Skeletal muscle cell (primary cell): ENCODE data around the gene RBX1.
"Not testable (repeated sequence)": the region's sequence is repeated elsewhere in the genome, so short reads cannot be mapped to it uniquely, and the experiment has no call there.

Experiments
- DNase-seq: peaks from one replicate; pipeline ENCODE4 v3.0.0-alpha.2; 2010; ENCODE audit warnings: low read depth
- H3K4me3 ChIP-seq: 2 replicates; pipeline ENCODE4 v1.5.1; 2011; ENCODE audit warnings: low read depth, mild to moderate bottlenecking, control low read depth, low read length, moderate library complexity

Gene RBX1

GRCh38 chr22:40950962-40951794 is at the start of gene RBX1:
Gene RBX1 (plus strand): TSS chr22:40951378. CDS start chr22:40951399, 21 bp downstream.
- peak; percentile 95 for DNase-seq
- peak within 1 kb of the TSS; percentile 87 for H3K4me3 ChIP-seq

GRCh38 chr22:40904101-40904500 is 47.1 kb upstream of the RBX1 start:
- DNase-seq: no peak
- no peak overlapping the region for H3K4me3 ChIP-seq

DNA sequence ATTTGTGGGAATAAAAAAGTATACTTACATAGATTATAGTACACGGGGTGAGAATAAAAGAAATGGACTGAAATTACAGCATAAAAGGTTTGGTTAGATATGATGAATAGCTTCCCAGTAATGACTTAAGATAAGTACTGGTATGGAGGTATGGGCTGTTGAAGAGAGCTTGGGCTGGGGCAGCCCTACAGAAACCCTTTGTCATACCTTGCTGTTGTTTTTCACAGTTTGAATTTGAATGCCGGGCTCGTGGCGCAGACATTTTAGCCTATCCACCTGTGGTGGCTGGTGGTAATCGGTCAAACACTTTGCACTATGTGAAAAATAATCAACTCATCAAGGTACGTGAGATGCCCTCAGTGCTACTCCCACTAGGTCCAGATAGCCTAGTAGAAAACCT is 42.3 kb upstream of the RBX1 start:
- H3K4me3 ChIP-seq: no peak overlapping the region
- DNase-seq: no peak

GRCh38 chr22:40911772-40912171 is 39.4 kb upstream of the RBX1 start:
- no peak for DNase-seq
- no peak overlapping the region for H3K4me3 ChIP-seq

DNA sequence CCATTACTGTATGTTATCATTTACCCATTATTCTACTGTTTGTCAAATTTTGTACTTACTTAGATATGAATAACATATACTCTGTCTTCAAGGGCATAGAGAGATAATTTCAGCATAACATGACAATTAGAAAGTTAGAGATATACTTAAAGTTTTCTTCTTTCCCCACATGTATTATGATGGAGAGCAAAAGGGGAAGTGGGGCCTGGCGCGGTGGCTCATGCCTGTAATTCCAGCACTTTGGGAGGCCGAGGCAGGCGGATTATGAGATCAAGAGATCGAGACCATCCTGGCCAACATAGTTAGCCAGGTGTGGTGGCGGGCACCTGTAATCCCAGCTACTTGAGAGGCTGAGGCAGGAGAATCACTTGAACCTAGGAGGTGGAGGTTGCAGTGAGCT is 38.2 kb upstream of the RBX1 start:
- not testable (repeated sequence) for DNase-seq, H3K4me3 ChIP-seq

GRCh38 chr22:40919446-40919845 is 31.7 kb upstream of the RBX1 start:
- no peak for DNase-seq
- no peak overlapping the region for H3K4me3 ChIP-seq

DNA sequence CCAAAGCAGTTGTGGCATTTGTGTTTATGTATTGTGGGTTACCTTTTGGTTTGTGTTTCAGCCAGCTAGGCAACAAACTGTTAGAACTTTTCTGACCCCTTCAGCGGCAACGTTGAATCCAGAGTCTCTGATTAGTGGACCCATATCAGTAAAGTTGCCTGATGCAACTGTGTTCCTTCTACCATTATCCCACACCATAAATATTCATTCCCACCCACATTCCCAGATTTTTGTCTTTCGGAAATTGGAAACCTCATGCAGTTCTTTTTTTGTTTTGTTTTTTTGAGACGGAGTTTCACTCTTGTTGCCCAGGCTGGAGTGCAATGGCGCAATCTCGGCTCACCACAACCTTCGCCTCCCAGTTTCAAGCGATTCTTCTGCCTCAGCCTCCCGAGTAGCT is 30.7 kb upstream of the RBX1 start:
- H3K4me3 ChIP-seq: no peak overlapping the region
- no peak for DNase-seq

DNA sequence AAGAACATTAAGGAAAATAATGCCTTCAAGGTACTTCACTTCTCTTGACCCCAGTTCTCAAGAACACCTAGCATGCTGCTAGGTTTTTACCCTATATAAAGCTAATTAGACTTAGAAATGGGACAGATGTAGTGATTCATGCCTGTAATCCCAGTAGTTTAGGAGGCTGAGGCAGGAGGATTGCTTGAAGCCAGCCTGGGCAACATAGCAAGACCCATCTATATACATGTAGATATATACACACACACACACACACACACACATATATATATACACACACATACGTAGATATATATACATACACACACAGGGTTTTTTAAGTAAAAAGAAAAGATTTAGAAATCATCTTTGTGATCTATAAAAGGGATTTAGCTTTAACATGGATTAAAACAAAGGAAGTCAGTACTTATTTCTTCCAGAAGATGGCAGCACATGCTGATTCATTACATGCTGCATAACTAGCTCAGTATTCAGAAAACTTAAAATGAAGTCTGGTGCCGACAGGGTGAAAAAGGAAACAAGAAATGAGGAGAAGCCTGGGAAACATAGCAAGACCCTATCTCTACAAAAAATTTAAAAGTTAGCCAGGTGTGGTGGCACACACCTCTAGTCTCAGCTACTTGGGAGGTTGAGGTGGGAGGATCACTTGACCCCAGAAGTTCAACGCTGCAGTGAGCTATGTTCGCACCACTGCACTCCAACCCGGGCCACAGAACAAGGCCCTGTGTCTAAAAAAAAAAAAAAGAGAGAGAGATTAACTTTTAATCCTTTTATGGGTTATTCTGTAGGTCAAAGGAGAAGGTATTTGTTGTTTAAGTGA is 28.5 kb upstream of the RBX1 start:
- H3K4me3 ChIP-seq: no peak overlapping the region
- DNase-seq: peak; percentile 18

DNA sequence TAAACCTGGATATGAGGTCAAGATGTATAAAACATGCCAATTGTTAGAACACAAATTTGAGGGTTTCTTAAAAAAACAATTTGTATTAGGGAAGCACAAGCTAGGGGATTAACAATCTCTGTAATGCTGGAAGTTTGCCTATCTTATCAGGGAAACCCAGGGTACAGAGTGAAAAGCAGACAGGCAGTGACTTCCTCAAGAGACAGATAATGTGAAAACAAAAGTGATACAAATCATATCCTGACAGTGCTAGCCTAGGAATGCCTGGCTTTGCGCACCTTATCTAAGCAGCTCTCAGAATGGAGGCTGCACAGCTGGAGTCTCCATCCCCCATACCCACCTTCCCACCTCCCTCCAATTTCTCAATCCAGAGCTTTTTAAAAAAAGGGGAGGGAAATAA is 22.5 kb upstream of the RBX1 start:
- no peak for DNase-seq
- H3K4me3 ChIP-seq: no peak overlapping the region

GRCh38 chr22:40932396-40932795 is 18.8 kb upstream of the RBX1 start:
- no peak overlapping the region for H3K4me3 ChIP-seq
- DNase-seq: no peak

- no peak overlapping the region for H3K4me3 ChIP-seq
- no peak for DNase-seq
These were observed 12.0 kb upstream of the RBX1 start for GRCh38 chr22:40939202-40939601.

DNA sequence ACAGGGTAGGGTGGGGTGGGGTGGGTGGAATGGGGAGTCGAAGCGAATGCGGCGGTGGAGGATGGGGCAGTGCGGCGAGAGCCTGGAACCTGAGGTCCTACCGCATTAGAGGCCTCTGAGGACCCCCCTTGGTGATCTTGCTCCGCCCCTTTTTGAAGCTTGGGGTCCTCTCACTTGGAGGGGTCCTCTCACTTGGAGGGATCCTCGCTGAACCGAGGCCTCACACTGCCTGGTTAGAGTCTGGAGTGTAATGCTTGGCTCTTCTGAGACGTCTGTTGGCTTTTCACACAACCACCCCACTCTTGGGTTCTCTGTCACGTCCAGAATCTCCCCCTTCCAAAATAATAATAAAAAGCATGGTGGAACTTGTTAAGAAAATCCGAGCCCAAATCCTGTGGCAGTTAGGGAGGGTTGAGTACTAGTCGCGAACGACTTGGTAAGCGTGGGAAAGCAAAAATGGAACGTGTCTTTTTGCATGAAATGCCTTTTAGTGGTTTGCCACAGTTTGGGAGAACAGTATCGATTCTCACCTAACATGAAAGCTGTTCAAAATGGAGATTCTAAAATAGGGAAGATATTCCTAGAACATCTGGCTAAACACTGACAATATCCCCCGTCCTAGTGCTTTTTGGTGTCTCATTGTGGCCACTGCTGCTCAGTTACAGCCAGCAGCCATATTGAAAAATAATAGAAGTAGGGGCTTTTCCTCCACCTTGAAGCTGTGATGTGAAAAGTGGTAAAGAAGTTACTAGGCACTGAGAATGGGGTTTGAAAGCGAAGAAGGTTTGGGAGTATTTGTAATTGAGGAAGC is 822 bp downstream of the RBX1 start:
- no peak for DNase-seq
- peak overlapping the region; percentile 87 for H3K4me3 ChIP-seq

DNA sequence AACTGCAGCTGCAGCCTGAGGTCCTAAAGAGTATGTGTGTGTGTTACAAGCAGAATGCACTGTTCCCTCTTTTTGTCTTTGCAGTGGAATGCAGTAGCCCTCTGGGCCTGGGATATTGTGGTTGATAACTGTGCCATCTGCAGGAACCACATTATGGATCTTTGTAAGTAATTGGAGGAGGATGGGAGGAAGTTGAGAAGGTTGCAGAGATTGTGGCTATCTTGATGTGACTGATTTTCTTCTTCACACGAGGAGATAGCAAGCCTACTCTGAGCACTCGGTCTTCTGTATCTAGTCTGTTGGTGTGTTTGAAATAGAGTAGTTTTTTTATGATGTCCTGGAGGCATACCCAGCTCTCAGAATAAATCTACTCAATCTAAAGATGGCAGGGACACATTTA is 2.3 kb downstream of the RBX1 start:
- DNase-seq: no peak
- H3K4me3 ChIP-seq: no peak overlapping the region

- no peak for DNase-seq
- H3K4me3 ChIP-seq: no peak overlapping the region
These were observed 2.9 kb downstream of the RBX1 start for GRCh38 chr22:40954113-40954512.

- no peak overlapping the region for H3K4me3 ChIP-seq
- no peak for DNase-seq
These were observed 4.4 kb downstream of the RBX1 start for GRCh38 chr22:40955571-40955970.

- H3K4me3 ChIP-seq: no peak overlapping the region
- no peak for DNase-seq
These were observed 6.4 kb downstream of the RBX1 start for GRCh38 chr22:40957601-40958000.

DNA sequence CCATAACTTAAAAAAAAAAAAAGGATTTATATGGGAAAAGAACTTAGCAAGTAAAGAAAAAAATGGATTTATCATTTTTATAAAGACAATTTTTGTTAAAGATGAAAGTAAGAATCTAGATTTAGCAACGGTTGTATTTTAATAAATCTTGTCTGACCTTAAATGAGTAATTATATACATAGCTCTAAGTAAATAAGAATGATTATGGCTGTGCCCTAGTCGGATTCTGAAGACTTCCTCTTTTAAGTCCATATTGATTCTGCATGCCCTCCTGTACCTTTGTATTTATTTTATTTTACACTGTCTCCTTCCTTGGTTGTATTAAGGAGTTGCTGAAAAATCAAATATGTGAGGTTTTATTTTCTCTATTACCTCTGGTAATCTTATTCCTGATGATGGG is 7.1 kb downstream of the RBX1 start:
- no peak overlapping the region for H3K4me3 ChIP-seq
- no peak for DNase-seq

GRCh38 chr22:40960145-40960544 is 9.0 kb downstream of the RBX1 start:
- no peak overlapping the region for H3K4me3 ChIP-seq
- DNase-seq: no peak

DNA sequence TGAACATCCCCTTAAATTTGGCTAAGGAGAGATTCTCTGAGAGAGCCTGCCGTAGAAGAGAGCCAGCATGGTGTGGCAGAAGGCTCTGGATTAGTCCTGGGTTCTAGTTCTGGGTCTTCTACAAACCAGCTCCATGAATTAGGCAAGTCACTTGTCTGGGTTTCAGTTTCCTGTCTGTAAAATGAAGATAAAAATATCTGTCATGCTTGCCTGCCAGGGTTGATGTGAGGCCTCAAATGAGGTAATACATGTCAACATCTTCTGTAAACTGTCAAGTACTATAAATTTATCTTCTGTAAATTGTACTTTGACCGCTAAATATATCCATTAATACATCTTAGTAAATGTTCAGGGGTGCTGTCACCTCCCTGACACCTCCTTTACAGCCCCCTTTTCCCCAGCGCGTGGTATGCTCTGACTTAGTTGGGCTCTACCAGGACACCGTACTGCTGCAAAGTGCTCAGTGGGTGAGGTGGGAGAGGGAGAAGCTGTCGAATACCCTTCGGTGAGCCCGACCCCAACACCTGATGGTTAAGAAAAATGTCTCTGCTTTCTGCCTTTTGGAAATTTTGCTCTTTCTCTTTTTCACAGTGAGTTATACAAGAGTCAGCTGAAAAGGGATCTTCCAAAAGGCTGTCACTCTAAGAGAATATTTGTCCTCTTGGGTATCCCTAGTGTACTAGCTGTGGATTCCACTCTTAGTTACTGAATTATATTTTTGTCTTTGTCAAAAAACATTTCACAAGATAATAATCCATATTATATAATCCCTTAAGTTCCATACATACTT is 15.0 kb downstream of the RBX1 start:
- DNase-seq: no peak
- H3K4me3 ChIP-seq: no peak overlapping the region
